Activated T-helper 1 cell treated with anti-CD3 and anti-CD28 coated beads, Interleukin-12 subunit alpha, Interleukin-12 subunit beta, Interleukin-2, Interleukin-4 antibody, amounts not matched to agents 30 ng/mL and 10 ng/mL and 1 ng/mL, durations not matched to agents 14 hours and 24 hours and 36 hours (primary cell): ENCODE measurements around the gene FYN. TPM values are rescaled to one million over a fixed set of nuclear protein-coding genes. Genes with fewer than 3 reads are reported as not detected.
A peak's percentile ranks its signal among the peaks of the same experiment; 100 is the strongest.

Experiments
- DNase-seq: peaks from one replicate; pipeline ENCODE4 v3.0.0; 2021; ENCODE audit warnings: low spot score
- H3K27ac Mint-ChIP-seq: one replicate; pipeline ENCODE4 v1.8.0; 2021; ENCODE audit warnings: mild to moderate bottlenecking, mixed read lengths
- H3K27me3 Mint-ChIP-seq: one replicate; pipeline ENCODE4 v1.8.0; 2022; ENCODE audit warnings: mild to moderate bottlenecking, moderate library complexity, mixed read lengths; ENCODE audit not compliant: insufficient read depth
- H3K36me3 Mint-ChIP-seq: one replicate; pipeline ENCODE4 v1.8.0; 2021; ENCODE audit warnings: low read depth, mixed read lengths
- H3K4me1 Mint-ChIP-seq: one replicate; pipeline ENCODE4 v1.8.0; 2021; ENCODE audit warnings: low read depth, mixed read lengths
- H3K4me3 Mint-ChIP-seq: one replicate; pipeline ENCODE4 v1.8.0; 2021; ENCODE audit warnings: mild to moderate bottlenecking, moderate library complexity, mixed read lengths
- H3K9me3 Mint-ChIP-seq: one replicate; pipeline ENCODE4 v1.8.0; 2021; ENCODE audit warnings: mixed read lengths
- intact Hi-C: fragments of 100-400 bp; cut with micrococcal nuclease; formaldehyde crosslinking; loops from one replicate; pipeline ENCODE4 v1.15.1; 2024
- total RNA-seq: library from RNA; stranded (reverse); gene quantifications from 2 replicates; pipeline ENCODE4 v1.2.3, GENCODE V29; 2022

The FYN gene
- total RNA-seq, 1 donor from 2014 or later: 347 TPM

DNA sequence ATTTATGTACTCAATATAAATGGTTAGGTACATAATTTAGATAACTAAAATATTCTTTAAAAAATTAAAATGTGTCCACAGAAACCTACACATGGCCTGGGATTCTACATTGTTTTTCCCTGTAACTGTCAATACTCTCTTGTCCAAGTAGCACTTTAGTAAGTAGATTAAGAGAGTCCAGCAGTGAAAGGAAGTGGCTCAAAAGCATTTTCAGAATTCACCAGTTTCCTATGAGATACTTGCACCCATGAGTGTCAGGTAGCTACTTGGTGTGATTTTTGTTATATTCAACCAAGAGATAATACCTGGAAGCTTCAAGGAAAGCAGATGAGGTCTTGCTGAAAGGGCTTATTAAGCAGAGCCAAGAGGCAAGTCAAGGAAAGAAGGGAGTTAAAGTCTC lies 126.3 kb downstream of the FYN start:
- Mint-ChIP-seq H3K4me3 (no peak overlapping the region), H3K9me3 (no peaks in the 10 kb centered on the region), H3K4me1 (peaks cover 75% of the 10 kb centered on the region), H3K27ac (no peak overlapping the region), H3K27me3 (no peaks in the 10 kb centered on the region), H3K36me3 (peaks cover 70% of the 10 kb centered on the region)
- intact Hi-C loops: no loop called here
- no peak for DNase-seq

DNA sequence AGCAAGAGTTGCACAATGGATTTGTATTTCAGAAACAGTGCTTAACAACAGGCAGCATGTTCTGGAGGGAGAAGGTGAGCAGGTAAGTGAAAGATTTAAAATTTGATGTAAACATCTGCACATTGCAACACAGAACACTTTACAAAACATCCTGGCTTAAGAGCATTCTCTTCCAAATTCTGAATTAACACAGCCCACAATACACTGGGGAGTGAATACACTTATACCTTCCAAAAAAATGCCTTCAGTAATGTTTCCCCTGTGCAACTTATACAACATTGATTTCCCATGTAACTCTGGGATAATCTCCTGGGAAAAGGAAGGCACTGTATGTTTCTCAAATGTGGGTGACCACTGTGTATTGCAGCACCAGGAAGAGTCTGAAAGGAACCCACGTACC lies 127.6 kb downstream of the FYN start:
- Mint-ChIP-seq H3K4me1 (peaks cover 75% of the 10 kb centered on the region), H3K27ac (peak overlapping the region; percentile 47), H3K9me3 (no peaks in the 10 kb centered on the region), H3K27me3 (no peaks in the 10 kb centered on the region), H3K36me3 (peaks cover 74% of the 10 kb centered on the region), H3K4me3 (no peak overlapping the region)
- no peak for DNase-seq
- intact Hi-C loops: no loop called here

DNA sequence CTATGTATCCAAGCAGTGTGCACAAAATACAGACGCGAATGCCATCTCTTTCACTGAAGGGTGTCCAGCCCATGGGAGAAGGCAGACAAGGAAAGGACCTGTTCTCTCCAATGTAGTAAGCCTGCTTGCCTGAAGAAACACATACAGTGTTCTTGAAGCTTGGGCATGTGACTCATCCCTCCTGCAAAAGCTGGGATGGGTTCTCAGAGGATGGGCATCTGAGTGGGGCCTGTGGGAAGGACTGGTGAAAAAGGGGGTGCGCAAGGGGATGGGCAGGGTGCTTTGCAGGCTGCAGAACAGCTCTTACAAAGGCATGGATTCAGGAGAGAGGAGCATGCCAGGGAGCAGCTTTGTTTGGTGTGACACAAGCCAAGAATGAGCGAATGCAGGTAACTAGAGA lies 128.1 kb downstream of the FYN start:
- no peak for DNase-seq
- H3K9me3 Mint-ChIP-seq: no peaks in the 10 kb centered on the region
- H3K36me3 Mint-ChIP-seq: peaks cover 74% of the 10 kb centered on the region
- peaks cover 75% of the 10 kb centered on the region for H3K4me1 Mint-ChIP-seq
- intact Hi-C loops: no loop called here
- H3K4me3 Mint-ChIP-seq: no peak overlapping the region
- peak overlapping the region; percentile 47 for H3K27ac Mint-ChIP-seq
- no peaks in the 10 kb centered on the region for H3K27me3 Mint-ChIP-seq

DNA sequence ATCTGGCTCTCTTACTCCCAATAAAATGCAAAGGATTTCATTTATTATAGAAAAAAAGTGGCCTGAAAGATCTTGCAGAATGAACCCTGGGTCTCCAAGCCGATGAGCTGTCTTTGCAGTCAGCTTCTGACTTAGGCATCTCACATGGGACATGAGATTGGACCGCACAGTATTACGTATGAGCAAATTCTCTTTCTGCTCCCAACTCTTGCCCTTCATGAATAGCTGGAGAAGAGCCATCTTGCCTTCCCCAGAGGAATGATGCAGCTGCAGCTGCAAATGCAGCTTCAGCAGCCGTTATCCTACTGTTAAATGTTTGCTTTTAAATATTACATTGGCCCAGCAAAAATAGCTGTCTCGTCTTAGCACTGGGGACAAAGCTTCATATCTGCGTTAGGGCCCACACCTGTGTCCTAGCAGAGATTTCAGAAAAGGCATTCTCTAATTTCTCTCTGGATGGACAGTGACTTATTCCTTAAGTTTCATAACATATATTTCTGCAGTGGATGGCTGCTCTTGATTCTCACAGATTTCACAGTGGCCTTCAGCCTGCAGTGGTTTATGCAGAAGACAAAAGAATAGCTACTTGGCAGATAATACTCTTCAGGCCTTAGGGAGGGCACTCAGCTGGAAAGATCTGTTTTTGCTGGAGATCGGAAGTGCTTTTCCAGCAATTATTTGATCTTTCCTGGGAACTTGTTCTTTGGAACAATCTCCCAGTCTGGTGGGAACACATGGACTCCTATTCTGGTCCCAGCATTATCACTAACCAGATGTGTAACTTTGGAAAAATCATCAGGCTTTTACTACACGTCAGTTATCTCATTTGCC lies 129.2 kb downstream of the FYN start:
- DNase-seq: no peak
- Mint-ChIP-seq H3K36me3 (peaks cover 76% of the 10 kb centered on the region), H3K4me3 (no peak overlapping the region), H3K9me3 (no peaks in the 10 kb centered on the region), H3K27me3 (no peaks in the 10 kb centered on the region), H3K27ac (no peak overlapping the region), H3K4me1 (peaks cover 78% of the 10 kb centered on the region)
- intact Hi-C loops: no loop called here

DNA sequence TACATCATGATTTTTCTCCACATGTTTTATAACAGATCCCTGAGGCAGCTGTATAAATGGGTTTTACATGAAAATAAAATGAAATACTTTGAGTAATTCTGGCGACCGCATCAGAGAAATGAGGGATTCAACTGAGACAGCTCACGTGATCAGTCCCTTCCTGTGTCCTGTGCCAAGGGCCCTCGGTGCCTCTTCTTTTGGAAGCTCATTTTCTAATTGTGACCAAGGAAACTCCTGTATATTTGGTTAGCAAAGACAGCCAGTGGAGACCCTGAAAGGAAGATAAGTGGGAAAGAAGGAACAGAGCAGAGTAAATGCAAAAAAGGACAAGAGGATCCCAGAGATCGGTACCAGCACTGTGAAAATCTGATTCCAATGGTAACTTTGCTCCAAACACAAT lies 129.9 kb downstream of the FYN start:
- peaks cover 78% of the 10 kb centered on the region for H3K36me3 Mint-ChIP-seq
- intact Hi-C loops: no loop called here
- no peak for DNase-seq
- no peaks in the 10 kb centered on the region for H3K27me3 Mint-ChIP-seq
- H3K4me1 Mint-ChIP-seq: peaks cover 78% of the 10 kb centered on the region
- no peak overlapping the region for H3K4me3 Mint-ChIP-seq
- H3K27ac Mint-ChIP-seq: no peak overlapping the region
- H3K9me3 Mint-ChIP-seq: no peaks in the 10 kb centered on the region

DNA sequence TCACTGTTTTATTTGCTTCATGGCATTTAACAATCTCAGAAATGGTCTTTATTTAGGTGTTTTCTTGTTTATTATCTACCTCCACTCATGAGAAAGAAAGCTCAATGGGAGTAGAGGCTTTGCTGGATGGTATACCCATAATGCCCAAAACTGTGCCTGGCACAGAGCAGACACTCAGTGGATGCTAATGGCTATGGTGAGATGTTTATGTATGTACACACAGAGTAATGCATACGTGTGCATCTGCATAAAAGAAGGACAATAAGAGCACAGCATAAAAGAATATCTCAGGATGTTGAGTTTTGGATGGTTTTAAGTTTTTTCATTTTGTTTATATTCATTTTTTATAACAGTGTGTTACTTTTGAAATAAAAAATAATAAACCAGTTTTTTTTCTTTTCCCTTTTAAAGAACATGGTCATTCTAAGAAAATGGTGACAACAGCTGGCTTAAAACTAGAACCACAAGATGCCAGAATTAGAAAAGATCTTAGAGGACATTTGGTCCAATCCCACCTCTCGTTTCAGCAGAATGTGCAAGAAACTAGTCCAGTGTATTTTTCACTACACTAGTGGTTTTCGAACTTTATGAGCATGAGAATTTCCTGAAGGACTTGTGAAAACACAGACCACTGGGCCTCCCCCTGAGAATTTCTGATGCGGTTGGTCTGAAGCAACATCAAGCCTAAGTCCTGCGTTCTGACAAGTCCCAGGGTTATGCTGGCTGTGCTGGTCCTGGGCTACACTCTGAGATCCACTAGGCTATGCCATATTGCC lies 131.9 kb downstream of the FYN start:
- intact Hi-C loops: no loop called here
- Mint-ChIP-seq H3K9me3 (no peaks in the 10 kb centered on the region), H3K36me3 (peaks cover 75% of the 10 kb centered on the region), H3K4me3 (no peak overlapping the region), H3K27ac (no peak overlapping the region), H3K4me1 (peaks cover 78% of the 10 kb centered on the region), H3K27me3 (no peaks in the 10 kb centered on the region)
- no peak for DNase-seq

DNA sequence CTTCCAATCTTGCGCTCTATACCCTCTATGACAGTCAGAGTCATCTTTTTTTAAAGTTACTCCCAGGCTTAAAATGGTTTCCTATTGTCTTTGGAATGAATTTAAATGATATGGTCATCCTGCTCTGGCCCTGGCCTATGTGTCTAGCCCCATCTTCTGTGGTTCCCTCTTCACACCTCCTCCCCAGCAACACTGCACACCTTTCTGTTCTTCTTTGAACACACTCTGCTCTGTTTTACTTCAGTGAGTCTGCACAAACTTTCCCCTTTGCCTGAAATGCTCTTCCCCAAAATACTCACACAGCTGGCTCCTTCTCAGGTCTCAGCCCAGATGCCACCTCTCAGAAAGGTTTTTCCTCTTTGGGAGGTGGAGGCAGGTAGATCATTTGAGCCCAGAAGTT lies 132.7 kb downstream of the FYN start:
- Mint-ChIP-seq H3K27ac (peak overlapping the region; percentile 27), H3K36me3 (peaks cover 78% of the 10 kb centered on the region), H3K4me3 (no peak overlapping the region), H3K27me3 (no peaks in the 10 kb centered on the region), H3K9me3 (no peaks in the 10 kb centered on the region), H3K4me1 (peaks cover 78% of the 10 kb centered on the region)
- intact Hi-C loops: no loop called here
- no peak for DNase-seq

DNA sequence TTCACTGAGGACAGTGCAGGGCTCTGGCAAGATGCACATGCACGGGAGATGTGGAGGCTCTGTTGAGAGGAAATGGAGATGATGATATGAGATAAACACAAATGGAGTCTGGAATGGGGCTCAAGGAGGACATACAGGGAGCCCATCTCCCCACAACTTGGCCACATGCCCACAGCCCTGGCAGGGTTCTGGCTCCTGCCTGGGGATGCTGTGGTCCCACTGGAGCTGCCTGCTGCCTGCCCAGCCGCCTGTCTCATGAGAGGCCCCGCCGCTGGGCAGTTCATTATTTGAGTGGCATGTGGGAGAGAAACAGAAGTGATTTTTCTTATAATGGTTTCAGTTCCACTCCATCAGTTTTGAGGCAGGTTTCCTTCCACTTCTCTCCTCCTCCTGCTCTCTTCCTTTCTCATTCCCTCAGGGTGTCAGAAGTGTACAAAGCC lies 134.0 kb downstream of the FYN start:
- Mint-ChIP-seq H3K27me3 (no peaks in the 10 kb centered on the region), H3K36me3 (peaks cover 79% of the 10 kb centered on the region), H3K9me3 (no peaks in the 10 kb centered on the region), H3K4me3 (no peak overlapping the region), H3K4me1 (peaks cover 84% of the 10 kb centered on the region), H3K27ac (peak overlapping the region; percentile 70)
- no peak for DNase-seq
- intact Hi-C loops: no loop called here

DNA sequence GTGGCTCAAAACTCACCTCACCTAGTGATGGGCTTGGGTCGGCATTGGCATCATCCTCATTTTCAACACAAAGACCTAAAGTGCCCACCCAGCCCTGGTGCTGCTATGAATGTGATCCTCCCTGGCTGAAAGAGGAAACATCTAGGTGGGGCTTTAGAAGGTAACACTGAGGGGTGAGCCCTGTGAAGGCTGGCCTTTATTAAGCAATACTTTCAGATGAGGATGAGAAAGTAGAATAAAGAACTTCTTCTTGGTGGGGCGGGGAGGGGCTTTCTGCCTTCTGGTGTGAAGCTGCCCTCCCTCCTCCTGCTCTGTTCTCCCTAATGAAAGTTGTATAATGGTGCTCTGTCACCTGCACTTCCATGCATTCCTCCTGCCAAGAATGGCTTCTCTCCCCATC lies 134.6 kb downstream of the FYN start:
- Mint-ChIP-seq H3K36me3 (peaks cover 75% of the 10 kb centered on the region), H3K9me3 (no peaks in the 10 kb centered on the region), H3K27me3 (no peaks in the 10 kb centered on the region), H3K27ac (peak overlapping the region; percentile 67), H3K4me1 (peaks cover 87% of the 10 kb centered on the region), H3K4me3 (no peak overlapping the region)
- intact Hi-C loops: no loop called here
- no peak for DNase-seq

DNA sequence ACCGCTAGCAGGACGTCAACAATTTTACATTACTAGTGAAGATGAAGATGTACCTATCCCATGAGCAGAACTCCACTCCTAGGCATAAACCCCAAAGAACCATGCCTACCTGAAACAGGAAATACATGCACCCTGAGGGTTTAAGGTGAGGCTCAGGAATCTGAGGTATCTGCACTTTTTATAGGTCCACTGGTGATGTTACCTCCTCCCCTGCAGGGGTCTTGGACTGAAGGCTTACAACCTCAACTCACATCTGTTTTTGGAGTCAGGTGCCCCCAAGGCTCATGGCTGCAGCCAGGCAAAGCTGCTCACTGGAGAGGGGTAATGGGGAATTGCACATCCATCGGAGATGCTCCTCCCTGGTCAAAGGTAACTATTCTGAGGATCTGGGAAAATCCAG lies 135.1 kb downstream of the FYN start:
- no peak for DNase-seq
- Mint-ChIP-seq H3K36me3 (peaks cover 73% of the 10 kb centered on the region), H3K27ac (no peak overlapping the region), H3K4me1 (peaks cover 89% of the 10 kb centered on the region), H3K9me3 (peaks cover 3% of the 10 kb centered on the region), H3K27me3 (no peaks in the 10 kb centered on the region), H3K4me3 (no peak overlapping the region)
- intact Hi-C loops: no loop called here

DNA sequence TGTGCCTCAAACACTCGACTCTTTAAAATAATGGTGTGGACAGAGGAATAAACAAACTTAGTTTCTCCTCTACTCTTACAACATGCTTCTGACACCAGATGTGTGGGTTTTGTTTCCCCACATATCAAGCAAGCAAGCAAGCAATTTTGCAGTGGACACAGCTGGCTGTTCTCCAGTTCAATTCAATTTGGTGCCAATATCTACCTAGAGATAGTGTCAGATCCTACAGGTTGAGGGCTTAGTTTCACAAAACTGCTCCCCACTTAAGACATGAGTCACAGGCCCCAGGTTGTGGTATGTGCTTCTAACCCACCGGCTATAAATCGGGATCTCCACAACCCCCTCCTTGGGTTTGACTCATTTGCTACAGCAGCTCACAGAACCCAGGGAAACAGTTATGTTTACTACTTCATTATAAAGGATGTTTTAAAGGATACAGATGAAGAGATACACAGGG lies 136.2 kb downstream of the FYN start:
- Mint-ChIP-seq H3K4me1 (peaks cover 93% of the 10 kb centered on the region), H3K27me3 (no peaks in the 10 kb centered on the region), H3K4me3 (peak overlapping the region; percentile 46), H3K9me3 (peaks cover 9% of the 10 kb centered on the region), H3K36me3 (peaks cover 74% of the 10 kb centered on the region), H3K27ac (peak overlapping the region; percentile 75)
- no peak for DNase-seq
- intact Hi-C loops: loop anchor here (1.0 kb wide), 1 partner anchor 14 kb away; no protein-coding TSS in a partner anchor

DNA sequence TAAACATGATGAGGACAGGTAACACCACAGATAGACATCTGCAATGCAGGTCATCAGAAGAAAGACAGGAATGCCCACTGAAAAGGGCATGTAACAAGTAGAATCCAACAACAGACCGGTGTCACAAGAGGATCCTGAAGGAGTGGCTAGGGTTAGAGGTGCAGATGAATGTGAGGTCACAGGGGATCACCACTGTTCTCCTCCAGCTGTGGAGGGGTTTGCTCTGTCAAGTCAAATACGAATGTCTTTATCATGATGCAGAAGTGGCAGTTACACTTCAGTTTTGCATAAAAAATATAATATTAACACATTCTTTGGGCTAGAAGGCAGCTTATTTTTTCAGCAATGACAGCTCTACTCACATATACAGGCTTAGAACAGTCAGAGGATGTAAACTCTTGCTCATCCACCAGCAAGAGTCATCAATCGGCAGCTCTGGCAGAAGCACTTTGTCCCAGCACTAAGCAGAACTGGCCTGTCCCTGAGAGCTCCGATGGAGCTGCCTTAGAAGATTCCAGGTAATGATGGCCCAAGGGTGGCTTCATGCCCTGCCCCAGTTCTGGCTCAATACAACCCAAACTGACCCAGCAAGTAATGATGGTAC lies 137.1 kb downstream of the FYN start:
- peak overlapping the region; percentile 72 for H3K27ac Mint-ChIP-seq
- no peaks in the 10 kb centered on the region for H3K27me3 Mint-ChIP-seq
- H3K4me3 Mint-ChIP-seq: no peak overlapping the region
- intact Hi-C loops: no loop called here
- H3K4me1 Mint-ChIP-seq: peaks cover 93% of the 10 kb centered on the region
- no peak for DNase-seq
- H3K36me3 Mint-ChIP-seq: peaks cover 68% of the 10 kb centered on the region
- peaks cover 9% of the 10 kb centered on the region for H3K9me3 Mint-ChIP-seq
